HEK293 (cell line): ENCODE results near the gene NDE1.

Source experiments
- CTCF ChIA-PET: fragments of 350-600 bp; formaldehyde crosslinking; extraction: SDS; loops from one replicate; lab custom pipeline; 2021; ENCODE audit warnings: antibody characterized with exemption; lab: Yijun Ruan, JAX
- POLR2A ChIA-PET: fragments of 300-600 bp; formaldehyde crosslinking; extraction: SDS; loops from one replicate; lab custom pipeline; 2020; ENCODE audit warnings: antibody characterized with exemption, inconsistent platforms; lab: Yijun Ruan, JAX
- H3K27ac ChIP-seq: fragments of 200-500 bp; sonication (Bioruptor generic); 2 replicates; pipeline ENCODE4 v1.5.1; 2014; ENCODE audit warnings: low read depth, low read length, control low read depth, inconsistent platforms; ENCODE audit errors: extremely low read depth
- H3K36me3 ChIP-seq, 2 experiments: fragments of 200-500 bp in 1 of 2; sonication (Bioruptor generic) in 1 of 2; 1 replicate in 1 of 2; 2 replicates in 1 of 2; pipeline ENCODE4 v1.5.1; 2014 to 2017; ENCODE audit warnings: inconsistent platforms in 2 of 2, low read length in 2 of 2; ENCODE audit not compliant: control insufficient read depth in 2 of 2, insufficient read depth in 1 of 2
- H3K4me1 ChIP-seq: fragments of 200-500 bp; sonication (Bioruptor generic); 2 replicates; pipeline ENCODE4 v1.5.1; 2014; ENCODE audit warnings: mild to moderate bottlenecking, low read length, inconsistent platforms; ENCODE audit not compliant: control insufficient read depth, insufficient read depth
- H3K4me3 ChIP-seq: 2 replicates; pipeline ENCODE4 v1.5.1; 2011; ENCODE audit warnings: low read depth, mild to moderate bottlenecking, control low read depth, low read length, moderate library complexity
- H3K9me3 ChIP-seq: fragments of 200-500 bp; sonication (Bioruptor generic); 2 replicates; pipeline ENCODE4 v1.5.1; 2014; ENCODE audit warnings: low read depth, low read length, inconsistent platforms; ENCODE audit not compliant: control insufficient read depth, insufficient read depth
- GLIS2 ChIP-seq: fragments of 450-650 bp; formaldehyde crosslinking; IDR thresholded peaks from 2 replicates; pipeline ENCODE4 v1.5.1; 2016; ENCODE audit warnings: missing biosample characterization, missing genetic modification characterization
- HOXC10 ChIP-seq: sonication (generic); formaldehyde crosslinking; IDR thresholded peaks from 2 replicates; pipeline ENCODE4 v1.8.1; 2023; ENCODE audit warnings: mild to moderate bottlenecking, missing genetic modification reagents
- MEIS1 ChIP-seq: sonication (generic); formaldehyde crosslinking; IDR thresholded peaks from 2 replicates; pipeline ENCODE4 v1.8.1; 2022; ENCODE audit warnings: missing genetic modification reagents, mild to moderate bottlenecking, borderline replicate concordance
- TRIM28 ChIP-seq: IDR thresholded peaks from 2 replicates; pipeline ENCODE4 v1.6.1; 2011; ENCODE audit warnings: low read length, control low read depth, borderline replicate concordance
- WT1 ChIP-seq: fragments of 450-650 bp; formaldehyde crosslinking; IDR thresholded peaks from 2 replicates; pipeline ENCODE4 v1.5.1; 2016; ENCODE audit warnings: missing biosample characterization, missing genetic modification characterization
- ZNF140 ChIP-seq: fragments of 450-650 bp; formaldehyde crosslinking; IDR thresholded peaks from 2 replicates; pipeline ENCODE4 v1.5.1; 2016; ENCODE audit warnings: missing biosample characterization, missing genetic modification characterization
- ZNF169 ChIP-seq: fragments of 450-650 bp; formaldehyde crosslinking; IDR thresholded peaks from 2 replicates; pipeline ENCODE4 v1.5.1; 2016; ENCODE audit warnings: missing biosample characterization, missing genetic modification characterization
- ZNF202 ChIP-seq: fragments of 450-650 bp; formaldehyde crosslinking; IDR thresholded peaks from 2 replicates; pipeline ENCODE4 v1.5.1; 2016; ENCODE audit warnings: missing biosample characterization, missing genetic modification characterization, borderline replicate concordance
- ZNF248 ChIP-seq: fragments of 450-650 bp; formaldehyde crosslinking; IDR thresholded peaks from 2 replicates; pipeline ENCODE4 v1.5.1; 2017; ENCODE audit warnings: missing biosample characterization, missing genetic modification characterization
- ZNF391 ChIP-seq: fragments of 450-650 bp; formaldehyde crosslinking; IDR thresholded peaks from 2 replicates; pipeline ENCODE4 v1.5.1; 2016; ENCODE audit warnings: low read depth, missing biosample characterization, missing genetic modification characterization, borderline replicate concordance
- ZNF426 ChIP-seq: fragments of 450-650 bp; formaldehyde crosslinking; IDR thresholded peaks from 2 replicates; pipeline ENCODE4 v1.5.1; 2017; ENCODE audit warnings: missing biosample characterization, missing genetic modification characterization, mild to moderate bottlenecking, inconsistent platforms, moderate library complexity
- ZNF48 ChIP-seq: fragments of 450-650 bp; formaldehyde crosslinking; IDR thresholded peaks from 2 replicates; pipeline ENCODE4 v1.5.1; 2016; ENCODE audit warnings: missing biosample characterization, missing genetic modification characterization
- ZNF510 ChIP-seq: fragments of 450-650 bp; formaldehyde crosslinking; IDR thresholded peaks from 2 replicates; pipeline ENCODE4 v1.5.1; 2018; ENCODE audit warnings: mild to moderate bottlenecking, missing genetic modification characterization, missing biosample characterization; ENCODE audit not compliant: insufficient replicate concordance
- ZNF521 ChIP-seq: fragments of 450-650 bp; formaldehyde crosslinking; IDR thresholded peaks from 2 replicates; pipeline ENCODE4 v1.5.1; 2017; ENCODE audit warnings: missing biosample characterization, mild to moderate bottlenecking, missing genetic modification characterization
- ZNF654 ChIP-seq: fragments of 450-650 bp; formaldehyde crosslinking; IDR thresholded peaks from 2 replicates; pipeline ENCODE4 v1.5.1; 2016; ENCODE audit warnings: low read depth, missing biosample characterization, missing genetic modification characterization
- ZNF791 ChIP-seq: fragments of 450-650 bp; formaldehyde crosslinking; IDR thresholded peaks from 2 replicates; pipeline ENCODE4 v1.5.1; 2016; ENCODE audit warnings: missing biosample characterization, missing genetic modification characterization
- TF ChIP-seq, protein P1 (sequence below): fragments of 450-650 bp; formaldehyde crosslinking; IDR thresholded peaks from 2 replicates; pipeline ENCODE4 v1.5.1; 2017; ENCODE audit warnings: missing biosample characterization, missing genetic modification characterization
- TF ChIP-seq, protein P2 (sequence below): fragments of 450-650 bp; formaldehyde crosslinking; IDR thresholded peaks from 2 replicates; pipeline ENCODE4 v1.5.1; 2016; ENCODE audit warnings: missing biosample characterization, missing genetic modification characterization
- TF ChIP-seq, protein P3 (sequence below): fragments of 450-650 bp; formaldehyde crosslinking; optimal IDR thresholded peaks from 2 replicates; pipeline ENCODE3; 2016; ENCODE audit warnings: missing biosample characterization, mild to moderate bottlenecking, missing genetic modification characterization

NDE1 gene

DNA sequence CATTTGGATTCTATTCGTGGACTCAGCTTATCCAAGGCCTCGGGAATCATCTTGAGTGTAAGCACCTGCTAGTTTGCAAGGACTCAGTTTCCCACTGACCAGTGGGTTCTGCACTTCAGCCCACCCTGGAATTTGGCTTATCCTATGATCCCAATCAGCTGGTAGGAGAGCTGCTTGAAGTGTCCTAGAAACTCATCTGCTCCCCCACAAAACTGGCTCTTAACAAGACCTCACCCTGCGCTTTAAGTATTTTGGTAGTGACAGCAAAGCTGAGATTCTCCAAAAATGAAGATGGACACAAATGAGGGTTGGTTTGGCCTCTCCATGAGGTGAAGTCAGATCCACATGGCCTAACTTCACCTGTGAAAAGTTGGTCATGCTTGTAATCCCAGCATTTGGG is 57.3 kb downstream of the NDE1 start:
- H3K36me3 ChIP-seq = peaks cover 0 to 22% of the 10 kb centered on the region in 2 experiments; a peak in 2 of 3 replicates
- H3K4me3 ChIP-seq = no peak overlapping the region
- POLR2A ChIA-PET = no interaction called here
- TF ChIP-seq ZNF248 (tag by site-specific recombination) = no peak
- TF ChIP-seq ZNF391 (tag by site-specific recombination) = no peak
- TF ChIP-seq, protein P1, sequence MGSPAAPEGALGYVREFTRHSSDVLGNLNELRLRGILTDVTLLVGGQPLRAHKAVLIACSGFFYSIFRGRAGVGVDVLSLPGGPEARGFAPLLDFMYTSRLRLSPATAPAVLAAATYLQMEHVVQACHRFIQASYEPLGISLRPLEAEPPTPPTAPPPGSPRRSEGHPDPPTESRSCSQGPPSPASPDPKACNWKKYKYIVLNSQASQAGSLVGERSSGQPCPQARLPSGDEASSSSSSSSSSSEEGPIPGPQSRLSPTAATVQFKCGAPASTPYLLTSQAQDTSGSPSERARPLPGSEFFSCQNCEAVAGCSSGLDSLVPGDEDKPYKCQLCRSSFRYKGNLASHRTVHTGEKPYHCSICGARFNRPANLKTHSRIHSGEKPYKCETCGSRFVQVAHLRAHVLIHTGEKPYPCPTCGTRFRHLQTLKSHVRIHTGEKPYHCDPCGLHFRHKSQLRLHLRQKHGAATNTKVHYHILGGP (tag by site-specific recombination) = no peak
- TF ChIP-seq ZNF202 (tag by site-specific recombination) = no peak
- TF ChIP-seq, protein P2, sequence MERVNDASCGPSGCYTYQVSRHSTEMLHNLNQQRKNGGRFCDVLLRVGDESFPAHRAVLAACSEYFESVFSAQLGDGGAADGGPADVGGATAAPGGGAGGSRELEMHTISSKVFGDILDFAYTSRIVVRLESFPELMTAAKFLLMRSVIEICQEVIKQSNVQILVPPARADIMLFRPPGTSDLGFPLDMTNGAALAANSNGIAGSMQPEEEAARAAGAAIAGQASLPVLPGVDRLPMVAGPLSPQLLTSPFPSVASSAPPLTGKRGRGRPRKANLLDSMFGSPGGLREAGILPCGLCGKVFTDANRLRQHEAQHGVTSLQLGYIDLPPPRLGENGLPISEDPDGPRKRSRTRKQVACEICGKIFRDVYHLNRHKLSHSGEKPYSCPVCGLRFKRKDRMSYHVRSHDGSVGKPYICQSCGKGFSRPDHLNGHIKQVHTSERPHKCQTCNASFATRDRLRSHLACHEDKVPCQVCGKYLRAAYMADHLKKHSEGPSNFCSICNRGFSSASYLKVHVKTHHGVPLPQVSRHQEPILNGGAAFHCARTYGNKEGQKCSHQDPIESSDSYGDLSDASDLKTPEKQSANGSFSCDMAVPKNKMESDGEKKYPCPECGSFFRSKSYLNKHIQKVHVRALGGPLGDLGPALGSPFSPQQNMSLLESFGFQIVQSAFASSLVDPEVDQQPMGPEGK (tag by site-specific recombination) = no peak
- TF ChIP-seq ZNF426 = no peak
- no peak for TF ChIP-seq GLIS2 (tag by site-specific recombination)
- no peak for TF ChIP-seq WT1 (tag by site-specific recombination)
- H3K9me3 ChIP-seq = no peaks in the 10 kb centered on the region
- CTCF ChIA-PET = interaction anchor here (0.6 kb wide), 1 partner anchor 159 kb away, joined by 3 read pairs; no protein-coding TSS in a partner anchor
- no peak overlapping the region for H3K27ac ChIP-seq
- no peaks in the 10 kb centered on the region for H3K4me1 ChIP-seq

DNA sequence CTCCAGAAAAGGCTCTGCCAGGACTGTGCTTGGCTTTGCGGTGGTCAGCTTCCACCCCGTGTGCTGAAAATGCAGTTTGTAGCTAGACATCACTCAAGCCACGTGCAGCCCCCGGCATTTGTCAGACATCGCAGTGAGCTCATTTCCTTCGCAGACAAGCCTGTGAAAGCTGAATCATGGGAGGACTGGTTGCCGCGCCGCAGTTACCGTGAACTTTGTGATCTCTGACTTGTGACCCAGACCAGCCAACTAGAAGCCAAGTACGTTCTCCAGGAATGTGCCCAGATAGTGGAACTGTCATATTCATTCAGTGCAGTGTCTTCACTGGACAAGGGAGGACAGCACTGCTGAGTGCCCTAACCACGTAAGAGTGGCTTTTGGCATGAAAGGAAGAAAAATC is 58.1 kb downstream of the NDE1 start:
- Histone ChIP-seq H3K27ac (no peak overlapping the region), H3K9me3 (no peaks in the 10 kb centered on the region), H3K36me3 (peaks cover 0 to 19% of the 10 kb centered on the region in 2 experiments; a peak in 2 of 3 replicates), H3K4me1 (no peaks in the 10 kb centered on the region), H3K4me3 (no peak overlapping the region)
- CTCF ChIA-PET = no interaction called here
- TF ChIP-seq ZNF521 = no peak
- no peak for TF ChIP-seq ZNF654 (tag by site-specific recombination)
- TF ChIP-seq HOXC10 (CRISPR knock-in tag) = no peak
- TF ChIP-seq ZNF140 (tag by site-specific recombination) = no peak
- TF ChIP-seq MEIS1 (CRISPR knock-in tag) = no peak
- TF ChIP-seq ZNF169 (tag by site-specific recombination) = no peak
- TF ChIP-seq, protein P3, sequence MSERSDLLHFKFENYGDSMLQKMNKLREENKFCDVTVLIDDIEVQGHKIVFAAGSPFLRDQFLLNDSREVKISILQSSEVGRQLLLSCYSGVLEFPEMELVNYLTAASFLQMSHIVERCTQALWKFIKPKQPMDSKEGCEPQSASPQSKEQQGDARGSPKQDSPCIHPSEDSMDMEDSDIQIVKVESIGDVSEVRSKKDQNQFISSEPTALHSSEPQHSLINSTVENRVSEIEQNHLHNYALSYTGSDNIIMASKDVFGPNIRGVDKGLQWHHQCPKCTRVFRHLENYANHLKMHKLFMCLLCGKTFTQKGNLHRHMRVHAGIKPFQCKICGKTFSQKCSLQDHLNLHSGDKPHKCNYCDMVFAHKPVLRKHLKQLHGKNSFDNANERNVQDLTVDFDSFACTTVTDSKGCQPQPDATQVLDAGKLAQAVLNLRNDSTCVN = no peak
- TF ChIP-seq ZNF510 = no peak
- TF ChIP-seq GLIS2 (tag by site-specific recombination) = no peak
- TF ChIP-seq TRIM28 = no peak
- POLR2A ChIA-PET = no interaction called here

DNA sequence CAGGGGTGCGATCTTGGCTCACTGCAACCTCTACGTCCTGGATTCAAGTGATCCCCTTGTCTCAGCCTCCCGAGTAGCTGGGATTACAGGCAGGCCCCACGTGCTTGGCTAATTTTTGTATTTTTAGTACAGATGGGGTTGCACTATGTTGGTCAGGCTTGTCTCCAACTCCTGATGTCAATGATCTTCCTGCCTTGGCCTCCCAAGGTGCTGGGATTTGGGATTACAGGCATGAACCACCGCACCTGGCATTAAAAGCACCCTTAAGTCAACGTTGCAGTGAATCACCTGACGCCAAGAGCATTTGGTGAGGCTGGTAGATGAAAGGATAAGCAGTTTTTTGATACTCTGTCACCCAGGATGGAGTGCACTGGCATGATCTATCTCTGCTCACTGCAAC is 59.0 kb downstream of the NDE1 start:
- peaks cover 0 to 19% of the 10 kb centered on the region in 2 experiments; a peak in 2 of 3 replicates for H3K36me3 ChIP-seq
- H3K4me1 ChIP-seq = no peaks in the 10 kb centered on the region
- TF ChIP-seq ZNF48 (no peak), ZNF791 (tag by site-specific recombination) (no peak), ZNF202 (tag by site-specific recombination) (no peak)
- POLR2A ChIA-PET = interaction anchor here (0.6 kb wide), 1 partner anchor 49 kb away, joined by 3 read pairs; no protein-coding TSS in a partner anchor
- H3K4me3 ChIP-seq = no peak overlapping the region
- H3K27ac ChIP-seq = no peak overlapping the region
- H3K9me3 ChIP-seq = no peaks in the 10 kb centered on the region
- CTCF ChIA-PET = no interaction called here
